DND-41 (cell line): Measurements from ENCODE around the gene DCTD.

Source experiments
- CTCF ChIP-seq: IDR thresholded peaks from 2 replicates; pipeline ENCODE4 v1.5.1; 2012; ENCODE audit warnings: borderline replicate concordance, low read length, moderate library complexity, mild to moderate bottlenecking; ENCODE audit not compliant: poor library complexity, severe bottlenecking; ENCODE audit errors: extremely low read depth
- EZH2 ChIP-seq: IDR thresholded peaks from 3 replicates; pipeline ENCODE4 v1.6.1; 2012; ENCODE audit warnings: borderline replicate concordance, low read depth, mild to moderate bottlenecking, moderate library complexity, low read length, inconsistent platforms; ENCODE audit not compliant: severe bottlenecking

- TF ChIP-seq CTCF (no peak), EZH2 (no peak)
These were observed 21.3 kb downstream of the DCTD start for GRCh38 chr4:182895791-182896292.
